ENCODE measurements around the gene CHRM3.

GRCh38 chr1:239357867-239358266, 28.5 kb upstream of the CHRM3 start:
- TF ChIP-seq CTCF (IDR thresholded peaks at IDR 0.05) (no peak), POLR2A (IDR thresholded peaks at IDR 0.05) (no peak)

Data from testis (tissue), 2 donors.